Stimulated activated naive CD8-positive, alpha-beta T cell treated with anti-CD3 and anti-CD28 coated beads, Interleukin-15, amount 100 ng/mL, for 72 hours (primary cell): Measurements from ENCODE around the gene DHPS.
A peak's percentile ranks its signal among the peaks of the same experiment; 100 is the strongest.
"Not testable (repeated sequence)": the region's sequence is repeated elsewhere in the genome, so short reads cannot be mapped to it uniquely, and the experiment has no call there.

ENCODE experiments used
- ATAC-seq: fragments of 150-1000 bp; cut with Tn5 transposase; 2 replicates; pipeline ENCODE4 v1.10.0; 2021; ENCODE audit warnings: mild to moderate bottlenecking, moderate library complexity
- DNase-seq, 2 donors: peaks; one replicate each; pipeline ENCODE4 v3.0.0; 2021 to 2022
- H3K27ac Mint-ChIP-seq, 2 donors: one replicate each; pipeline ENCODE4 v1.8.0; 2022; ENCODE audit warnings: mild to moderate bottlenecking in 2 of 2, mixed read lengths in 2 of 2, moderate library complexity in 2 of 2
- H3K27me3 Mint-ChIP-seq: one replicate; pipeline ENCODE4 v1.8.0; 2022; ENCODE audit warnings: mixed read lengths
- H3K4me1 Mint-ChIP-seq: one replicate; pipeline ENCODE4 v1.8.0; 2022; ENCODE audit warnings: mild to moderate bottlenecking, mixed read lengths
- H3K4me3 Mint-ChIP-seq, 2 donors: one replicate each; pipeline ENCODE4 v1.8.0; 2022; ENCODE audit warnings: mild to moderate bottlenecking in 2 of 2, mixed read lengths in 2 of 2, moderate library complexity in 1 of 2
- H3K9me3 Mint-ChIP-seq, 2 donors: one replicate each; pipeline ENCODE4 v1.8.0; 2022; ENCODE audit warnings: mixed read lengths in 2 of 2

Gene DHPS

DNA sequence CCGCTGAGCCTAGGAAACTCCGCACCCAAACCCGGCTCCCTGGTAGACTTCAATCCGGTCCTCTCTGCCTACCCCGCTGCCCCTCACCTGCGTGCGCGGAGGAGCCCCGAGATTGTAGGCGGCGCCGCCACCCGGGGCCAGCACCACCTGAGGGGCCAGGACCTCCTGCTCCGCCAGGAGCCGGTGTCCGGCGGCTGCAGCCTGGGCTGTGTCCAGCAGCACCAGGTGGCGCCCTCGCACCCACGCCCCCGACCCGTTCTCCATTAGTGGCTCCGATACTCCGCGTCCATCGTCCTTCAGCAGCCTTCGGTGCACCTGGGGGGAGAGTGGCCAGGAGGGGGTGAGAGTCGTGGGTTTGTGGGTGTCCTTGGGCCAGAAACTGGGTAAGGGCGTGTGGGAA, 33.6 kb downstream of the DHPS start:
- H3K9me3 Mint-ChIP-seq: no peaks in the 10 kb centered on the region
- ATAC-seq (no peak), DNase-seq (no peak)
- peaks cover 23% of the 10 kb centered on the region for H3K4me1 Mint-ChIP-seq
- no peak overlapping the region for H3K27ac Mint-ChIP-seq
- no peak overlapping the region for H3K4me3 Mint-ChIP-seq
- no peaks in the 10 kb centered on the region for H3K27me3 Mint-ChIP-seq

DNA sequence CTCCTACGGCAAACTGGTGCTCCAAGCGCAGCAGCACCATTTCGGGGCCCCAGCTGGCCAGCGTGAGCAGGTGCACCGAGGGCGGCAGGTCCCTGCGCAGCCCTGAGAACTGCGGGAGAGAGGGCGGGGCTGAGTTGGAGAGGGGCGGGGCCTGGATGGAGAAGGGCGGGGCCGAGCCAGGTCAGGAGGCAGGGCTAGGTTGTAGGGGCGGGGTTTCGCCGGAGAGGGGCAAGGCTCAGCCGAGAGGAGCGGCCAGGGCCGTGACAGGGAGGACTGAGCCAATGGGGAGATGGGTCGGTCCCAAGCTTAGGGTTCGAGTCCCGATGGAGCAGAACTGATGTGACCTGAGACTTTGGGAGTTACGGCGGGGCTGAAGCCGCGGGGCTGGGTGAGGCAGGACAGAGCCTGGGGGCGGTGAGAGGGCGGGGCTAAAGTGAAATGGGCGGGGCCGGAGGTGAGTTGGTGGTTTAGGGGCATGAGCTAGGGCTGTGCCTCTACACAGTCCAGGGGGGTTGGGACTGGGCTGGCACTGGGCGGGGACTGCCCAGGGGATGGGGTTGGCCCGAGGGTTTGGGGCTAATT, 34.1 kb downstream of the DHPS start:
- H3K27ac Mint-ChIP-seq: no peak overlapping the region
- peak in 1 of 2 donors; percentile 42 for DNase-seq
- H3K4me1 Mint-ChIP-seq: peaks cover 23% of the 10 kb centered on the region
- no peaks in the 10 kb centered on the region for H3K27me3 Mint-ChIP-seq
- no peaks in the 10 kb centered on the region for H3K9me3 Mint-ChIP-seq
- ATAC-seq: peak; percentile 69
- no peak overlapping the region for H3K4me3 Mint-ChIP-seq

DNA sequence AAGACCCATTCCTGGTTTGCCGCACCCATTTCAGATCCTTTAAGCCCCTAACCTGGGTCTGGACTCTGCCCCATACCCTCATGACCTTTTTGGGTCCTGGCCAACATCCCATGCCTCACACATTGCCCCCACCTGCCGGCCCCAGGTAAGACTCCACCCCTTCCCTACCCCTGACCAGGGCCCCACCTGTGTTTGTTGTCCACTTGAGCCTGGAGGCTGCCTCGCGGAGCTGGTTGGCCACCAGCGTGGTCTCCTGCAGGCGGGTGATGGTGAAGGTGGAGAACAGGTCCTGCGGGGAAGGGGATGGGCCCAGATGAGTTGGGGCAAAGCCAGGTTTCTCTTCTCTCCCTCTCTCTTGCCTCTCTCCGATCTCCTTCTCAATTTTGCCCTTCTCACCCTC, 34.6 kb downstream of the DHPS start:
- Mint-ChIP-seq H3K27me3 (no peaks in the 10 kb centered on the region), H3K4me3 (no peak overlapping the region), H3K4me1 (peaks cover 23% of the 10 kb centered on the region), H3K27ac (peak overlapping the region in 1 of 2 donors; percentile 15), H3K9me3 (no peaks in the 10 kb centered on the region)
- peak; percentile 17 for ATAC-seq
- DNase-seq: no peak

DNA sequence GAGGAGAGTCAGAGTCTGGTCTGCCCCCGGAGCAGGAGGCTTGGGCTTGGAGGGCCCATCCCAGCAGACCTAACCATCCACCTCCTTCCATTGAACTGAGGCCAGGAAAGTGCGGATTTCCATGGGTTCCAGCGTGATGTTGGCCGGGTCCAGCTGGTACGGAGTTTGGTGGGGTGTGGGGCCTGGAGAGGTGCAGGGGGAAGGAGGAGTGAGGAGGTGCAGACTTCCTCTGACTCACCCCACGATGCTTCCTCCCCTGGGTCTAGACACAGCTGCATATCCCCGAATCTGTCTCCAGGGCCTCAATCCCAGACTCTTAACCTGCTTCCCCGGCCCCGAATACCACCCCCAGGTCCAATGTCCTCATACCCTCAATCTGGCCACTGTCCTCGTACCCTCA, 35.1 kb downstream of the DHPS start:
- H3K4me3 Mint-ChIP-seq: no peak overlapping the region
- ATAC-seq (no peak), DNase-seq (no peak)
- H3K4me1 Mint-ChIP-seq: peaks cover 23% of the 10 kb centered on the region
- H3K27ac Mint-ChIP-seq: peak overlapping the region in 1 of 2 donors; percentile 15
- no peaks in the 10 kb centered on the region for H3K9me3 Mint-ChIP-seq
- no peaks in the 10 kb centered on the region for H3K27me3 Mint-ChIP-seq

DNA sequence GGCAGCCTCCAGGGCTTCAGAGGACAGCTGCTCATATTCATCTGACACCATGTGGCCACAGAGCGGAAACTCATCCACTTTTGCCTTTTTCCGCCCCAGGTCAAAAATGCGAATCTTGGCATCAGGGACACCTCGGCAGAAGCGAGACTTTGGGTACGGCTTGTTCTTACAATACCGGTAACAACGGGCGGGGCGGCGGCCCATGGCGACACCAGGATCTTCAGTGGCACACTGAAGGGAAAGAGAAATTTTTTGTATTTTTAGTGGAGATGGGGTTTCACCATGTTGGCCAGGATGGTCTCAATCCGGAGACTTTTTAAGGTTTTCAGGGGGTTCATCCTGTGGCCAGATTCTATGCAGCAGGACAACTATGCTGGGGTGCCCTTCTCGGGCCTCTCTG, 38.0 kb downstream of the DHPS start:
- peaks cover 36% of the 10 kb centered on the region for H3K4me1 Mint-ChIP-seq
- H3K4me3 Mint-ChIP-seq, ATAC-seq, H3K9me3 Mint-ChIP-seq, H3K27me3 Mint-ChIP-seq, DNase-seq: not testable (repeated sequence)
- peak overlapping the region in 1 of 2 donors; percentile 65 for H3K27ac Mint-ChIP-seq

DNA sequence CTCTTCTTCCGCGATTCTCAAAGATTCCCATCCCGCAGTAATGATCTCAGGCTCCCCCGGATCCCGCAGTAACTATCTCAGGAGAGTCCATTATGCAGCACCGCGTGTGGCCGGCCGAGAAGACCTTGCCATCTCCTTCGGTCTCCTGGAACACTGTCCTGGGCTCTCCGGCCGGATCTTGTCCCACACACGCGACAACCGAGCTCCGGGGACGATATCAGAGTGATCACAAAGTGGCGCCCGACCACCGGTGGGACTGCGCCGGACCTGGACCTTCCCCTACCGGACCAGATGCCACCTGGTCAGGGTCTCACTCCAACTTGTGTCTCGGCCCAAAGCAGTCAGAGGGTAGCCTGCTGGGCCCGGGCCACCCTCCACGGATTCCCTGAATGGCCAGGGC, 39.2 kb downstream of the DHPS start:
- Mint-ChIP-seq H3K4me1 (peaks cover 27% of the 10 kb centered on the region), H3K4me3 (no peak overlapping the region), H3K27ac (no peak overlapping the region), H3K27me3 (no peaks in the 10 kb centered on the region), H3K9me3 (no peaks in the 10 kb centered on the region)
- DNase-seq (no peak), ATAC-seq (no peak)

DNA sequence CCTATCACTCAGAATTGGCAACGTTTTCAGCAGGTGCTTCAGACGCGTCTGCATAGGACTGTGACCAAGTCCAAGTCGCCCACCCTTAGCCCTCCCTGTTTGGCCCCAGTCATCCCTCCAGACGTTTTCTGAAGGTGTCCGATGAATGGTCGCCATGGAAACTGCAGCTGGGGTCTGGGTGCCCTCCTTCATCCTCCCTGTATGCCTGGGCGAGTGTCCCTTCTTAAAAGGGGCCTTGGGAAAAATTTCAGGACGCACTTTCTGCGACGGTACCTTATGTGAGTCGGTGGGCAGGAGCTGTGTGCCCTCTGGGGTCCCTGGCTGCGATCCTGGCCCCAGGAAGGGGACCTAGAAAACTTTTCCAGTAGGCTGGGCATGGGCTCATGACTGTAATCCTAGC, 40.2 kb downstream of the DHPS start:
- no peak overlapping the region for H3K27ac Mint-ChIP-seq

DNA sequence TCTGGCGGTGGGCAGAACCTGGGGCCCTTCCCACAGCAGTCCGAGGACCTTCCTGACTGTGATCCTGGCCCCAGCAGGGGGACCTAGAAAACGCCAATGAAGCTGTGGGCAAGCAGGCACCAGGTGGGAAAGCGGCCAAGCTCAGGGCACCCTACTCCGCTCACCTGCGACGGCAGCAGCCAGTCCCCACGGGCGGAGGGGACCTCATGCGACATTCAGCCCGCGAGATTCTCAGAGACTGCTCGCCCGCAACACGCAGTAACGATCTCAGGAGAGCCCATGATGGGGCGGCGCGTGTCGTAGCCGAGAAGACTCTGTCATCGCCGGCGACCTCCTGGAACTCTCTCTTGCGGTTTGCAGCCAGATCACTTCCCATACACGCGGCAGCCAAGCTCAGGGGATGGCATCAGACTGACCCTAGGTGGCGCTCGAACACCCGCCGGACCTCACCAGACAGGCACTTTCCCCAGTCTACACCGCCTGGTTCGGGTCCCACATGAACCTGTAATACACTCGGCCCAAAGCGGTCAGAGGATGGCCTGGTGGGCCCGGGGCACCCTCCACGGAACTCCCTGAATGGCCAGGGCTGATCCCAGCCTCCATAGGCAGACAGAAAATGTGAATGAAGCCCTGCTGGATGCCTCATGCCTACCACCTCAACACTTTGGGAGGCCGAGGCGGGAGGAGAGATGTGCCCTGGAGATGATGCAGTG, 41.6 kb downstream of the DHPS start:
- H3K4me1 Mint-ChIP-seq: peaks cover 41% of the 10 kb centered on the region
- DNase-seq (peak; percentile 82 to 91), ATAC-seq (peak; percentile 97)
- no peaks in the 10 kb centered on the region for H3K27me3 Mint-ChIP-seq
- peak overlapping the region; percentile 15 to 90 for H3K27ac Mint-ChIP-seq
- H3K9me3 Mint-ChIP-seq: no peaks in the 10 kb centered on the region
- peak overlapping the region; percentile 80 to 87 for H3K4me3 Mint-ChIP-seq

More for the DNA sequence above, 40.2 kb downstream of the DHPS start:
- H3K4me3 Mint-ChIP-seq: peak overlapping the region in 1 of 2 donors; percentile 0
- no peaks in the 10 kb centered on the region for H3K27me3 Mint-ChIP-seq
- no peaks in the 10 kb centered on the region for H3K9me3 Mint-ChIP-seq
- ATAC-seq (no peak), DNase-seq (no peak)
- H3K4me1 Mint-ChIP-seq: peaks cover 29% of the 10 kb centered on the region

DNA sequence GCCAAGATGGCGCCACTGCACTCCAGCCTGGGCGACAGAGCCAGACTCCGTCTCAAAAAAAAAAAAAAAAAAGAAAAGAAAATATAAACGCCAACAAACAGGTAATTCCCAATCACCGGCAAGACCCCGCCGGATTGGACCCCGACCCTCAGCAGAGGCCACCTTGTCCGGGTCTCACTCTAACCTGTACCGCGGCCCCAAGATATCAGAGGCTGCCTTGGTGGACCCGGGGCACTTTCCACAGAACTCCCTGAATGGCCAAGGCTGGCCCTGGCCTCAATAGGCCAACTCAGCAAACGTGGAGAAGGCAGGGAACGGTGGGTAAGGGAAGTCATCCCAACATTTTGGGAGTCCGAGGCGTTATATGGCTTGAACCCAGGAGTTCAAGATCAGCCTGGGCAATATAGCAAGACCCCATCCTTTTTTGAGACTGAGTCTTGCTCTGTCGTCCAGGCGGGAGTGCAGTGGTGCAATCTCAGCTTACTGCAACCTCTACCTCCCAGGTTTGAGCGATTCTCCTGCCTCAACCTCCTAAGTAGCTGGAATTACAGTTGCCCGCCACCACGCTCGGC, 43.0 kb downstream of the DHPS start:
- Mint-ChIP-seq H3K4me3 (no peak overlapping the region), H3K27me3 (no peaks in the 10 kb centered on the region), H3K4me1 (peaks cover 43% of the 10 kb centered on the region), H3K9me3 (no peaks in the 10 kb centered on the region), H3K27ac (no peak overlapping the region)
- DNase-seq: no peak
- no peak for ATAC-seq

DNA sequence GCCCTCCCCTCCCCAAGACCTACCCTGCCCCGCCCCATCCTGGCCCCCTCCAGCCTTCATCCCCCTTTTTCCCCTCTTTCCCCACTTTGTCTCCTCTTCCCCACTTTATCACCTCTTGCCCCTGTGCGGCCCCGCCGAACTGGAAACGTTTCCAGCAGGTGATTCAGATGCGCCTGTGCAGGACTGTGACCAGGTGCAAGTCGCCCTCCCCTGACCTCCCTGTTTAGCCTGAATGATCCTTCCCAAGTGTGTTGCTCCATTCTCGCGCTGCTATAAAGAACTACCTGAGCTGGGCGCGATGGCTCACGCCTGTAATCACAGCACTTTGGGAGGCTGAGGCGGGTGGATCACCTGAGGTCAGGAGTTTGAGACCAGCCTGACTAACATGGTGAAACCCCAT, 45.0 kb downstream of the DHPS start:
- Mint-ChIP-seq H3K27ac (peak overlapping the region in 1 of 2 donors; percentile 25), H3K27me3 (no peaks in the 10 kb centered on the region), H3K4me1 (peaks cover 43% of the 10 kb centered on the region), H3K4me3 (no peak overlapping the region), H3K9me3 (no peaks in the 10 kb centered on the region)
- no peak for DNase-seq
- ATAC-seq: no peak

DNA sequence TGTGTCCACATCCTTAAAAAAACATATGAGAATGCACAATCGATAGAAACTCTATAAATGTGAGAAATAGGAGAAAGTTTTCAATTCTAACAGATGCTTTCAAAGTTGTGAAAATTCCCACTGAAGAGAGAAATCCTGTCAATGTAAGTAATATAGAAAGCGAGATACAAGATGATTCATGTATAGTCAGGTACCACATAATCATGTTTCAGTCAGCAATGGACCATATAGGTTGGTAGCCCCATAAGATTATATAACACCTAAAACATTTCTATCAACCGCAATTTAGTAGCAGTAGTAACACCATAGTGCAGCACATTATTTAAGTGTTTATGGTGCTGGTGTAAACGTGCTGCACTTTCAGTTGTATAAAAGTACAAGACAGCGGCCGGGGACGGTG, 52.5 kb downstream of the DHPS start:
- H3K4me1 Mint-ChIP-seq: peaks cover 5% of the 10 kb centered on the region
- no peak for ATAC-seq
- H3K27ac Mint-ChIP-seq: no peak overlapping the region
- H3K9me3 Mint-ChIP-seq: peaks cover 14 to 17% of the 10 kb centered on the region in 2 donors
- no peak for DNase-seq
- H3K4me3 Mint-ChIP-seq: no peak overlapping the region
- no peaks in the 10 kb centered on the region for H3K27me3 Mint-ChIP-seq

DNA sequence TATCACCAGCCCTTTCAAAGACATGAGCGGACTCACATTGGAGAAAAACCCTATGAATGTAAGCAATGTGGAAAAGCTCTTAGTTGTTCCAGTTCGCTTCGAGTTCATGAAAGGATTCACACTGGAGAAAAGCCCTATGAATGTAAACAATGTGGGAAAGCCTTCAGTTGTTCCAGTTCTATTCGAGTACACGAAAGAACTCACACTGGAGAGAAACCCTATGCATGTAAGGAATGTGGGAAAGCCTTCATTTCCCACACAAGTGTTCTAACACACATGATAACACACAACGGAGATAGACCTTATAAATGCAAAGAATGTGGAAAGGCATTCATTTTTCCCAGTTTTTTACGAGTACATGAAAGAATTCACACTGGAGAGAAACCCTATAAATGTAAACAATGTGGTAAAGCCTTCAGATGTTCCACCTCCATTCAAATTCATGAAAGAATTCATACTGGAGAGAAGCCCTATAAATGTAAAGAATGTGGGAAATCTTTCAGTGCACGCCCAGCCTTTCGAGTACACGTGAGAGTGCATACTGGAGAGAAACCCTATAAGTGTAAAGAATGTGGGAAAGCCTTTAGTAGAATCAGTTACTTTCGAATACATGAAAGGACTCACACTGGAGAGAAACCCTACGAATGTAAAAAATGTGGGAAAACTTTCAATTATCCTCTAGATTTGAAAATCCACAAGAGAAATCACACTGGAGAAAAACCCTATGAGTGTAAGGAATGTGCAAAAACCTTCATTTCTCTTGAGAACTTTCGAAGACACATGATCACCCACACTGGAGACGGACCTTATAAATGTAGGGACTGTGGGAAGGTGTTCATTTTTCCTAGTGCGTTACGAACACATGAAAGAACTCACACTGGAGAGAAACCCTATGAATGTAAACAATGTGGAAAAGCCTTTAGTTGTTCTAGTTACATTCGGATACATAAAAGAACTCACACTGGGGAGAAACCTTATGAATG, 53.3 kb downstream of the DHPS start:
- ATAC-seq: no peak
- Mint-ChIP-seq H3K27me3 (no peaks in the 10 kb centered on the region), H3K4me1 (peaks cover 5% of the 10 kb centered on the region), H3K27ac (no peak overlapping the region), H3K4me3 (no peak overlapping the region), H3K9me3 (peaks cover 14 to 17% of the 10 kb centered on the region in 2 donors)
- no peak for DNase-seq

DNA sequence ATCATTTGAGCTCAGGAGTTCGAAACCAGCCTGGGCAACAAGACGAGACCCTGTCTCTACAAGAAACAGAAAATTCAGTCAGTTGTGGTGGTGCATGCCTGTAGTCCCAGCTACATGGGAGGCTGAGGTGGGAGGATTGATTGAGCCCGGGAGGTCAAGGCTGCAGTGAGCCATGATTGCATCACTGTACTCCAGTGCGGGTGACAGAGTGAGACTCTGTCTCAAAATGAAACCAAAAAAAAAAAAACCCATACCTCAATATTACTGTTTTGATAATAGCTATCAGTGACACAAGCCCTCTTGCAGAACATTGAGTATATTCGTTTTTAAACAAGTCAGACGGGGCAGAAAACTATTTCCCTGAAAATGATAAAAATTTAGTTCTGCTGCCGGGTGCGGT, 54.7 kb downstream of the DHPS start:
- peak; percentile 37 for ATAC-seq
- Mint-ChIP-seq H3K27me3 (no peaks in the 10 kb centered on the region), H3K27ac (peak overlapping the region in 1 of 2 donors; percentile 82), H3K9me3 (peaks cover 14 to 17% of the 10 kb centered on the region in 2 donors), H3K4me3 (no peak overlapping the region), H3K4me1 (peaks cover 5% of the 10 kb centered on the region)
- no peak for DNase-seq
